Left cardiac atrium (tissue), 4 donors: ENCODE measurements around the gene CRYAA. TPM values are rescaled to one million over a fixed set of nuclear protein-coding genes. Genes with fewer than 3 reads are reported as not detected.
"Not testable (repeated sequence)": the region's sequence is repeated elsewhere in the genome, so short reads cannot be mapped to it uniquely, and the experiment has no call there.

Experiments used
- ATAC-seq, 2 donors: fragments of 200-7000 bp; cut with Tn5 transposase; one replicate each; pipeline ENCODE4 v1.9.1; 2020; ENCODE audit warnings: mild to moderate bottlenecking in 2 of 2, moderate library complexity in 2 of 2
- DNase-seq: peaks from one replicate; pipeline ENCODE4 v3.0.0-alpha.2; 2020
- intact Hi-C, 2 donors: fragments of 100-400 bp; cut with DNase I; formaldehyde crosslinking; loops; one replicate each; pipeline versions ENCODE4 v1.14.1 to v1.15.1; 2022 to 2023
- long read RNA-seq: library from polyadenylated mRNA; unstranded; transcript quantifications from one replicate; pipeline ENCODE4 v2.0.0, GENCODE V29; 2021
- total RNA-seq, 2 donors: library from RNA; stranded (reverse); fragmentation: NEBNext Ultra II Directional; extraction: Animal tissue kit (Norgen Biotek cat#: 25700); gene quantifications; one replicate each; pipeline ENCODE4 v1.2.1, GENCODE V29; 2021
- donor health status: DM: no; HTN: yes; CAD: no.
- donor health status: DM: no; HTN: yes; CAD: no; lungs with severe emphysema.
- donor health status: DM: yes; HTN: yes; CAD: no.
- donor health status: Dilated cardiomyopathy.

Gene CRYAA, protein sequence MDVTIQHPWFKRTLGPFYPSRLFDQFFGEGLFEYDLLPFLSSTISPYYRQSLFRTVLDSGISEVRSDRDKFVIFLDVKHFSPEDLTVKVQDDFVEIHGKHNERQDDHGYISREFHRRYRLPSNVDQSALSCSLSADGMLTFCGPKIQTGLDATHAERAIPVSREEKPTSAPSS
- not detected for total RNA-seq
- long read RNA-seq: 0 reads

DNA sequence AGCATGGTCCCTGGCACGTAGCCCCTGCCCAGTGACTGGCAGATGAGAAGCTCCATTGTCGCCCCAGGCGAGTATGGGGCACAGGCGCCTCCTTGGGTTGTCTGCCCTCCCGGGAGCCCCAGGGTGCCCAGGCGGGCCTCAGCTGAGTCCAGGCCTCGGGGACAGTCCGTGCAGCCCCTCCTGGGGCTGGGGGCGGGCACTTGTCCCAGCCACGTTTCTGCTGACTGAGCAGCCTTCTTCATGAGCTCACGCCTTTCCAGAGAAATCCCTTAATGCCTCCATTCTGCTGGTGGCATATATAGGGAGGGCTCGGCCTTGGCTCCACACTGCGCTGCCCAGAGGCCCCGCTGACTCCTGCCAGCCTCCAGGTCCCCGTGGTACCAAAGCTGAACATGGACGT, at the start of gene CRYAA:
Gene CRYAA (plus strand): TSS at position 301 of the 400 bp plus-strand sequence. CDS start 92 bp downstream, at position 393.
- ATAC-seq, intact Hi-C loops, DNase-seq: not testable (repeated sequence)

DNA sequence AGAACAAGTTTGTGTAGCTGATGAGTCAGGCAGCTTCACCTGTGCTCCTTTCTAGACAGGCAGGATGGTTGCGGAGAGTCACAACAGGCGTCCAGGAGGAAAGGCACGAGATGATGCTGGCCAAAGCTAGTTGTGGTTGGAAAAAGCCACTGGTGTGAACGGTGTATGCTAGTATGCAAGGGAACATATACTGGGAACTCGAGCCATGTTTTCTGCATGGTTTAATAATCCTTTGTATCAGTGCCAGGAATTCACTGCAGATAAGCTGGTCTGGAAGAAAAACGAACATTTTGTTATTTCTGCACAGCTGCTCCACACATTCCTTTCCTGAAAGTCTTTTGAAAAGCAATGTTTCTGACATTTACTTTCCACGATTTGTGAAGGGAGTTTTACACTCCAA, 38.7 kb upstream of the CRYAA start:
- peak in 1 of 2 donors; percentile 21 for ATAC-seq
- DNase-seq, intact Hi-C loops: not testable (repeated sequence)

DNA sequence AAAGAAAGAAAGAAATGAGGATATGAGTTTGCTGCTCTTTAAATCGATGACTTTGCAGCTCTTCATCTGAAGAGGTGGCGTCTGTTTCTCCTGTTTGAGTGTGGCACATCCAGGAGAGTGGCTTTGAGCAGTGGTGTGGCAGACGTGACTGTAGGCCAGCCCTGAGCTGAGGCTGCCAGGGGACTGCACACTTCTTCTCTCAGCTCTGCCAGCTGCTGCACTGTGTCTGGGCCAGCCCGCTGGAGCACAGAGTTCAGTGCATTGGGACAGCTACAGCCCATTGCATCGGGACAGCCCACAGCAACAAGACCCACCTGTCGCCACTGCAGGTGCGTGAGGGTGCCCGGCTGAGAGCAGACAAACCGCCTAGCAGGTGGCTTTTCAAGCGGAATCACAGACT, 34.3 kb upstream of the CRYAA start:
- DNase-seq, intact Hi-C loops, ATAC-seq: not testable (repeated sequence)

DNA sequence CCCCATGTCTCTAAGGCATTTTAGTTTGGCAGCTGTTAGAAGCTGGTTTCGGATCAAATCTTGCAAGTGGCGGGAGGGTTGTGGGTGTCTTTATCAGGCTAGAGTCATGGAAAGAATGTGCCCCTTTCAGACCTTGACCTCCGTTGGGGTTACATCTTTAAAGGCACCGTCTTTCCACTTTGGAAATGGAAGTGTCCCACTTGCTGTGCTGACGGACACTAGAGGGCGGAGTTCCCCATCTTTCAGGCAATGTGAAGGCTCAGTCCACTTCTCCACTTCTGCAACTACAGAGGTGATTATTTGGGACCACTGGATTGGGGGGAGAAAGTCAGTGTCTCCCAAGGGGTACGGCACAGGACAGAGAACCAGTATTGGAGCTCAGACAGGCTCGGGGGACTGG, 29.9 kb upstream of the CRYAA start:
- peak; percentile 50 to 62 for ATAC-seq
- intact Hi-C loops, DNase-seq: not testable (repeated sequence)

DNA sequence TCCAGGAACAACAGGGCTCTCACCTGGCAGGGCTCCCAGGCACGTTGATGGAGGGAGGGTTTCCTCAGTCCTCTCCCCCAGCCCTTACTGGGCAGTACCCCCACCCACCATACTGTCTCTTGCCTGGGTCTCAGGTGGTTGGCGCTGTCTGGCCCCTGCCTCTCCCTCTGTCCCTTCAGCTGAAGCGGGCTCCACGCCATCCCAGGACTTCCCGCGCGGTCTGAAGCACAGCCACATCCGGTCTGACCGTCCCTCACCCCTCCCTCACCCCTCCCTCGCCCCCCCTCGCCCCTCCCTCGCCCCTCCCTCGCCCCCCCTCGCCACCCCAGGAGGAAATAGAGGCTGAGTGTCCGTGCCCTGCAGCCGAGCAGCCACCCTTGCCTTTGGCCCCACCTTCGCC, 27.4 kb upstream of the CRYAA start:
- DNase-seq, intact Hi-C loops, ATAC-seq: not testable (repeated sequence)

DNA sequence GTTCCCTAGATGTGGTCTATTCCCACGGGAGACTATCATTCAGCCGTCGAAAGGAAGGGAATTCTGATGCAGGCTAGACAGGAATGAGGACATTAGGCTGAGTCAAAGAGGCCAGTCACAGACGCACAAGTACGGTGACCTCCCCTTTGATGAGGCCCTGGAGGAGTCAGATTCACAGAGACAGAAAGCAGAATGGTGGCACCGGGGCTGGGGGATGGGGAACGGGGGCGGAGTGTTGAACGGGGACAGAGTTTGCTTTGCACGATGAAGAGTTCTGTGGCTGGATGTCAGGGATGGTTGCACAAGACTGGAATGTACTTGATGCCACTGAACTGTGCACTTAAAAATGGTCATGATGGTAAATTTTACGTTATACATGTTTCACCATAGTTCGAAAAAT, 22.2 kb upstream of the CRYAA start:
- intact Hi-C loops, DNase-seq, ATAC-seq: not testable (repeated sequence)

DNA sequence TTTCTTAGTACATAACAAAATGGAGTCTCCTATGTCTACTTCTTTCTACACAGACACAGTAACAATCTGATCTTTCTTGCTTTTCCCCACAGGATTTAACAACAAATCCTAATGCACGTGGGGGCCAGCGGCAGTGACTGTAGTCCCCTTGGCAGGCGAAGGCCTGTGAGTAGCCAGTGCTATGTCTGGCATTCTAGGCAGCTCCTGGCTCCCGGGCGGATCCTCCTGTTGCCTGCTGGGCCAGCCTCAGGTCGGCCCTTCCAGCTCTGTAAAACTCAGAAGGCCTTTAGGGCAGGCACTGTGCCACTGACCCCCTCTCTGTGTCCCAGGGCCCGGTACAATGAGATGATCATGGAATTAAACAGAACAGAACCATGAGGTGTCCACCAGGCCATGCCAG, 20.8 kb upstream of the CRYAA start:
- DNase-seq, intact Hi-C loops: not testable (repeated sequence)
- peak in 1 of 2 donors; percentile 50 for ATAC-seq

DNA sequence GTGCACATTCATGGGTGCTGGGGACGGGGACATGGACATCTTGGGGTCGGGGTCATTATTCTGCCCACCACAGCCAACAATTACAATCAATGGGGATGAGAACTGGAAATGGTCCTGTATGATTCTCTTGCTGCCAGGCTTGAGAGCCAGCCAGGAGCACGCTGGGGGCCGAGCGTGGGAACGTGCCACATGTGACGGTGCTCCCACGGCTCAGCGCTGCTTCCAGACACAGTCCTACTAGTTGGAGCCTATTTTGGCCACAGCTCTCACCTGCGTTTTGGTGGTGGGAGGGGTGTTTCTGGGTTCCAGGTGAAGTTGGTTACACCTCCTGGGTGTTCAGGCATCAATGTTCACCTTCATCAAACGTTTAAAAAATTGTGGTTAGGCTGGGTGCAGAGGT, 19.5 kb upstream of the CRYAA start:
- DNase-seq, intact Hi-C loops, ATAC-seq: not testable (repeated sequence)

DNA sequence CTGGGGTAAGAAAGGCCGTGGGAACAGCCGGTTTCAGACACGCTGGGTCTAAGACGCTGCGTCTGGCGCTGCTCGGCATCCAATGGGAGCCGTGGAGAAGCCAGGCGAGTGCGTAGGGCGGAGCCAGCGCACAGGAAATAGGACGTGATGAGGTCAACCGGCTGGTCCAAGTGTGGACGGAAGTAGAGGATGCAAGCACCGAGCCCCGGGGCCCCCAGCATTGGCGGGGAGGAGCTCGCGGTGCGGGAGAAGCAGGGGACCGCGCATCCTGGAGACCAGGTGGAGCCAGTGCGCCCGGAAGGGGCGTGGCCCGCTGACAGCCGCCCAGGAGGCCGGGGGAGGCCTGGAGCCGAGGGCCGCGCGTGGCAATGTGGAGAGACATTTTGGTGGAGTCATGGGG, 15.2 kb upstream of the CRYAA start:
- ATAC-seq, DNase-seq, intact Hi-C loops: not testable (repeated sequence)

DNA sequence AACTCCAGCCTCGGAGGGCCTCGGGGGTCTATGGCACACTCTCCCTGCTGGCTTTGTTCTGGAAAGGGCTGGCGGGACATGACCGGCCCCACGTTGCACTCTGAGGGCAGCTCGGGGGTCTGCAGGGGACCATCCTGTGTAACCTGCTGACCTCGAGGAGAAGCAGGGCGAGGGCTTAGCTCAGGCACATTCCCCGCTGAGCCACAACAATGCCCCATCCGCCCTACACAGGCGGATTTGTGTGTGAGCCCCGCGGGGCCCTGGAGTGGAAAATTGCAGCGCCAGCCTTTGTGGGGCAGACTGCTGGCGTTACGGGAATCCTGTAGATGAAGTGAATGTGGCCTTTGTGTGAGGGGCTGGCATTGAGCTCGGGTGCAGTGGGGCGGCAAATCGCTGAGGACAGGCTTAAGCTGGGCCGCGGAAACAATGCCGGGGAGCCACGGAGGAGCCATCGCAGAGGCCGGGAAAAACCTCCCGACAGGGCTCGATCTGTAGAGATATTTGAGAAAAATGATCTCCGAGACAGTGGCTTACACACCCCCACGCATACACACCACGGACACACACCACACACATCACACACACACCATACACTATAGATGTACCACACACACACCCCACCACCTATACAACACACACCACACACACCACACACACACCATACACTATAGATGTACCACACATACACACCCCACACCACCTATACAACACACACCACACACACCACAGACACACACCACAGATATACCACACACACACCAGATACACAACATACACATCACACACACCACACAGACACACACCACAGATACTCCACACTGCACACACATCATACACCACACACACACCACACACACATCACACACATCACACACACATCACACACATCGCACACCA, 9.3 kb upstream of the CRYAA start:
- DNase-seq, intact Hi-C loops, ATAC-seq: not testable (repeated sequence)

DNA sequence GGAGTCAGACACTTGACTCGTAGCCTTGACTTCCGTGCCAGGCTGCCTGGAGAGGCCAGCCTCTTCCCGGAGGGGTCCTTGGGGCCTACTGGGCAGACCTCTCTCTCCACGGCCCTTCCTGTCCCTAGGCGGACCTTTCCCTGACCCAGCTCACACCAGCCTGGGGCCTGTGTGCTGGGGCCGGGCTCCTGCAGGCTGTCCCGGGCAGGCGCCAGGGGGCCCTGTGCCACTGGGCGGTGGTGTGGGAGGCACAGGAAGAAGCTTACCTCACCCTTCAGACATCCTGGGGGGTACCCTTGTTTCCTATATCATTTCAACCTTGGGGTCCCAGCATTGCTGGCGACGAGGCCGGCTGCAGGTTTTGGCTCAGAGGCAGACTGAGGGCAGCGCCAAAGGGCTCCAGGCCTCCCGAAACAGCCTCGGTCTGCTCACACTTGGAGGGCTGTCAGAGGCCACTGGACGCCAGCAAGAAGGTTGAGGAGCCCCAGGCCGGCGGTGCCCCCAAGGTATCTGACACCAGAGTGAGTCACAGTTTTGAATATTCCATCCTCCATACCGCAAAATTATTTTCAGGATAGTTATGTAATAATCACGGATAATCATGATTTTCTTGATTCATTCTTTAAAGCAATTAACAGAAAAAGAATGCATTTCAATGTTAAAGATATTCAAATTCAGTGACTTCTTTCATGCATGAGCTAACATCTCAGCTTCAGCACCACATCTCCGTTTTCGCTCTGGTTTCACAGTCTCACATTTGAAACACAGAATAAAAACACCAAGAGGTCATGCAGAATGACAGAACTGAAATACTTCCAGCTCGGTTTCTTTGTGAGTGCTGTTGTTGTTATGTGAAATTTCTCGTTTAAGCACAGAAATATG, 6.7 kb upstream of the CRYAA start:
- ATAC-seq, DNase-seq, intact Hi-C loops: not testable (repeated sequence)

DNA sequence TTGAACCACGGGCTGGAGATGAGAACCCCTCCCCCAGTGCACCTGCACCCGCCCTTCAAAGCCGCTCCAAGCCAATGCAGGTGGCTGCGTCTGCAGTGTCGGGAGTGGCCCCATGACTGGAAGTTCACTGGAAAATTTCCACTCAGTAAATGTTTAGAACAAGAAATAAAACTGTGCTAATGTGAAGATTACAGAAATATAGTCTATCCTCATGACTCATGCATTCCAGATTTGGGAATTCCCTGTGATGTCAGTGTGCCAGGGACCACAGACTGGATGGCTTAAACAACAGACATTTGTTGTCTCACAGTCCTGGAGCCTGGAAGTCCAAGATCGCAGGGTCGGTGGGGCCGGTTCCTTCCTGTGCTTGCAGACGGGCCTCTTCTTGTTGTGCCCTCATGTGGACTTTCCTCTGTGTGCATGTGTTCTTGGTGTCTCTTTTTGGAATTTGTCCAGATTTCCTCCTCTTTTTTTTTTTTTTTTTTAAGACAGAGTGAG, 6.1 kb upstream of the CRYAA start:
- DNase-seq, intact Hi-C loops: not testable (repeated sequence)
- ATAC-seq: peak; percentile 63 to 89

DNA sequence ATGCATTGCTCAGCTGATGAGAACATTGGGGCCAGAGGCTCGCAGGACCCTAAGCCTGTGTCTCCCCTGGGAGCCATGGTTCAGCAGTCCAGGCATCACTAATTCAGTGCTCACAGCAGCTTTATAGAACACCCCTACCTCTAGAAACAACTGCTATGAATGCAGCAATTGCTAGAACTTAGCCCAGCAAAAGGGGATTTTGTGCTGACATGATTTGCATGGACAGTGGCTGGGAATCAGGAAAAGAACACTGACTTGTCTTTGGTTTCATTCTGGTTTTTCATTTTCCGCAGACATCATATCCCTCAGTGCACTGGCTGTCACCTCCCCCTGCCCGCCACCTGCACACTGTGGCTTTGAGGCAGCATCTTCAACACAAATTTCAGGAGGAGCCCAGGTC, 4.0 kb upstream of the CRYAA start:
- DNase-seq, ATAC-seq, intact Hi-C loops: not testable (repeated sequence)

DNA sequence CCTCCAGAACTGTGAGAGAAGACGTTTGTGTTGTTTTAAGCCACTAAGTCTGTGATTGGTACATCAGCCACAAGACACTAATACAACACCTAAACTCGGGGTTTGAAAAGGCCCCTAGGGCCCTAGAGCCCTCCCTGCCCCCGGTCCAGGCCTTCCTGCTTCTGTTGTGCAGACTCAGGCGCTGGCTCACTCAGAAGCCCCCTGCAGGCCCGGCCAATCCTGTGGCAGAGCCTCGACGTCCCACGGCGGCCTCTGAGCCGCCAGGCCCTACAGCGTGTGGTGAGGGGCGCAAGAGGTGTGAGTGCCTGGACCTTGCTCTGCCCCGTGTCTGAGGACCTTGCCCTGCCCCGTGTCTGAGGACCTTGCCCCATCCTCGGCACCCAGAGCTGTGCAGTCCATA, 3.1 kb upstream of the CRYAA start:
- intact Hi-C loops, DNase-seq, ATAC-seq: not testable (repeated sequence)

DNA sequence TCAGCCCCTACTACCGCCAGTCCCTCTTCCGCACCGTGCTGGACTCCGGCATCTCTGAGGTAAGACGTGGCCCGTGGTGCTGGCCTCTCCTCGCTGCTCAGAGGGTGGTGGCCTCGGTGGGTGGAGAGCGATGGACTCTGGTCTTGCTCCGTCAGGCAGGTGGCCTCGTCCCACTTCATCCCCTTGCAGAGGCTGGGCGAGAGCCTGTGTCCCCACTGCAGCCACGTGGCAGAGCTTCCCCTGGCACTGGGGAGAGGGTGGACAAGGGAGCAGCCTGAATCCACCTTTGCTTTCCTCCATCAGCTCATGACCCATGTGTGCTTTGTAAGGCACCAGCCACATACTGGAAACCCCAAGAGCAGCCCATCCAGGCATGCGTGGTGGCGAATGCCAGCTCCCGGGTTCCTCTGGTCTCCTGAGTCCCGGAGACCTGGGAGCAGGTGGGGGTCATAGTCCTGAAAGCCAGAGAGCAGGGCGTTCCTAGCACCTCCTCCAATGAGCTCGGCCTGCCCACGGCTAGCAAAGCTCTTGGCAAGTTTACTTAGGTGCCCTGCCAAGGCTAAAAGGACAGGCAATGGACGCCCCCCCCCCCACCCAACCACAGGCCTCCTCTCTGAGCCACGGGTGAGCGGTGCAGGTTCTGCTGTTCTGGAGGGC, 550 bp downstream of the CRYAA start:
- DNase-seq, intact Hi-C loops: not testable (repeated sequence)

DNA sequence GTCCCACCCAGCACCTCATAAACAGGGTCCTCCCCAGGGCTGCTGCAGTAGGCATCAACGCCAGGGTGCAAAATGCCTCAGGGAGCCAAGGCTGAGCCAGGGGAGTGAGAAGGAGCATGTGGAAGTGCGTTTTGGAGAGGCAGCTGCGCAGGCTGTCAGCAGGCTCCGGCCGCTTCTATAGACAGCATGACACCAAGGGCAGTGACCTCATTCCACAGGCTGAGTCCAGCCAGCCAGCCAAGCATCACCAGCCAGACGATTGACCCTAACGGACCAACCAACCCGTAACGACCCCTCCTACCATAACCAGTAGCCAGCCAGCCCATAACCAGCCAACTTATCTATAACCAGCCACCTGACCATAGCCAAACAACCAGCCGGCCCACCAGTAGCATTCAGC, 1.1 kb downstream of the CRYAA start:
- DNase-seq, intact Hi-C loops, ATAC-seq: not testable (repeated sequence)

More for the DNA sequence above, 550 bp downstream of the CRYAA start:
- not testable (repeated sequence) for ATAC-seq

DNA sequence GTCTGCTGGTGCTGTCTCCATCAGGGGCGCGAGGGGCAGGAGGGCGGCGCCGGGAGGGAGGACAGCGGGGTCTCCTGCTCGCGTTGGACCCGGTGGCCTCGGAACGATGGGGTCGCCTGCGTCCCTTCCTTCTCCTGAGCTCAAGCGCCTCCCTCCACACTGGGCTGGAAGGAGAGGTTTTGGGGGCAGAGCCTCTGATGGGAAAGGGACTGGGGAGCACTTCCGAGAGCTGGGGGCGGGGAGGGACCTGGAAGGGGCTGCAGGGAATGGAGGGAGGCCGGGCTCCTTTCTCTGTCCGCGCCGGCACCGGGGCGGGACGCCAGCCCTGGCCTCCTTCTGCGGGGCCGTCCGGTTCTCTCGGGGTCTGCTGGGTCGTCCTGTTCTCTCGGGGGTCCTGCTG, 4.0 kb downstream of the CRYAA start:
- ATAC-seq, intact Hi-C loops, DNase-seq: not testable (repeated sequence)

DNA sequence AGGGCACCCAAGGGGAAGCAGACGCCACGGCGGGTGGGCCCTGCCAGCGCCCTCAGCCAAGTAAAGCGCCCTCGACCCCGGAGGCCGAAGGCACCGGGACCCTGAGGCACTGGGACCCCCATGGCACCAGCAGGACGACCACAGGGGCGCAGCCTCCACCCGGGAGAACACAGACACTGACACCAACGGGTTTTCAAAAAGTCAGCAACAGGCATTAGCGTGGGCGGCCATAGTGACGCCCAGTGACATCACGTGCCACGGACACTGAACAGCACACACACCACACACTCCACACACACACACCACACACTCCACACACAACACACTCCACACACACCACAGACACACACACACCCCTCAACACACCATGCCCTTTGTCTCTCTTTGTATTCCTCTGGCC, 4.6 kb downstream of the CRYAA start:
- ATAC-seq, DNase-seq, intact Hi-C loops: not testable (repeated sequence)
